GM21529 (cell line): ENCODE results near the gene RGS4.
"Not testable (repeated sequence)": the region's sequence is repeated elsewhere in the genome, so short reads cannot be mapped to it uniquely, and the experiment has no call there.

Source experiments
- ATAC-seq: cut with Tn5 transposase; IDR thresholded peaks from one replicate; pipeline ENCODE4 v1.9.1; 2021; ENCODE audit not compliant: unreplicated experiment

The RGS4 gene

DNA sequence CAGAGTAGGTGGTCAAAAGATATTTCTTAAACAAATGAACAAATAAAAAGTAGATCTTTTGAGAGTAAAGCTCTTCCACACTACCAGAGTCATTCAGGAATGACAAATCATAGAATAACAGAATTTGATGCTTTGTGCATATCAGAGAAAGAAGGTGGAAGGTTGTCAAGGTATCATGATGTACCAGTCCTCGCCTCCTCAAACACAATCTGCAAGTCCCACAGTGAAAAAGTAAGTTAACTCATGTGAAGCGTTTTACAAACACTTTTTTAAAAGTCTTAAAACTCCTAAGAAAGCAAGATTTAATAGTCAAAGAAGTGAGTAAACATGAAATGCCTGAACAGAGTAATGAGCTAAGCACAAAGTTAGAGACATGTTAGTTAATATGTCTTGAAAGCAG is 2.5 kb upstream of the RGS4 start:
- no peak for ATAC-seq

DNA sequence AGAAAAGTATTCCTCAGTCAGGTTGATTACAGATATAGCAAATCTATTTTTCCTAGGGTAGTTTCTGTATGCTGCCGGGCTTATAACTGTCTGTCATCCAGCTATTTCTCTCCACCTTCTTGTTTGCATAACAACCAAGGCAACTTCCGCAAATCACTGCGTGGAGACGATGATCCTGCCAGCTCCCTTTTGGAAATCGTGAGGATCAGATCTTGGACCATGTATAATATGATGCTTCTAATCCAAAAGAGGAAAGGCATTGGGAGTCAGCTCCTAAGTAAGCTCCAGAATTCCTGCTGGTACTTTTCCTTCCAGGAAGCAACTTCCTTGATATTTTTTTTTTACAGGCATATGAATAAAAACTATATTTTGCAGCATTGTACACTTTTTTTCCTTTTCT is 445 bp upstream of the RGS4 start:
- no peak for ATAC-seq

DNA sequence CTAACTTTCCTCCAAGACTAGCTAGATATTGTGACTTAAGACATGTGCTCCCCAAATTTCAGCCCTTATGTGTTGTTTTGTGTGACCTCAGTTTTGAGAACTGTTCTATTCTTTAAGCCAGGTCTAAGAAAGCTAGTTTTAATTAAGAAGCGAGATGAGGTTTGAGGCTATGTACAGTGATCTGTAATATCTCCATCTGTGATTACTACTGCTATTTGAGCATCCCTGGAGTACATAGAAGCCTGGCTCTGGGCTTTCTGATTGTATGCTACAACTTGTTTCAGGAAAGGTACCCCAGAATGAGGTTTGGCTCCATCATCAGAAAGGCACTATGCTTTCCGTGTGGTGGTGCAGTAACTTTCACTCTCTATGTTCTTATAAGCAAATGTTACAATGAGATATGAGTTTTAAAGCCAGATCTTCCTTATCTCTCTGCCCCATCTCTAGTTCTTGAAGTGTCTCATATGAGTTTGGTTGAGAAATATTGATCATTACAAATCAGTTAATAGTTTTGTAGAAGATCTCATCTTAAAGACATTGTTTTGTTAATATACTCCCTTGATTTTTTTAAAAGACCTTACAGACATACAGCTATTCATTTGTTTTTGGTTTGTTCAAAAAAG is 605 bp downstream of the RGS4 start:
- no peak for ATAC-seq

DNA sequence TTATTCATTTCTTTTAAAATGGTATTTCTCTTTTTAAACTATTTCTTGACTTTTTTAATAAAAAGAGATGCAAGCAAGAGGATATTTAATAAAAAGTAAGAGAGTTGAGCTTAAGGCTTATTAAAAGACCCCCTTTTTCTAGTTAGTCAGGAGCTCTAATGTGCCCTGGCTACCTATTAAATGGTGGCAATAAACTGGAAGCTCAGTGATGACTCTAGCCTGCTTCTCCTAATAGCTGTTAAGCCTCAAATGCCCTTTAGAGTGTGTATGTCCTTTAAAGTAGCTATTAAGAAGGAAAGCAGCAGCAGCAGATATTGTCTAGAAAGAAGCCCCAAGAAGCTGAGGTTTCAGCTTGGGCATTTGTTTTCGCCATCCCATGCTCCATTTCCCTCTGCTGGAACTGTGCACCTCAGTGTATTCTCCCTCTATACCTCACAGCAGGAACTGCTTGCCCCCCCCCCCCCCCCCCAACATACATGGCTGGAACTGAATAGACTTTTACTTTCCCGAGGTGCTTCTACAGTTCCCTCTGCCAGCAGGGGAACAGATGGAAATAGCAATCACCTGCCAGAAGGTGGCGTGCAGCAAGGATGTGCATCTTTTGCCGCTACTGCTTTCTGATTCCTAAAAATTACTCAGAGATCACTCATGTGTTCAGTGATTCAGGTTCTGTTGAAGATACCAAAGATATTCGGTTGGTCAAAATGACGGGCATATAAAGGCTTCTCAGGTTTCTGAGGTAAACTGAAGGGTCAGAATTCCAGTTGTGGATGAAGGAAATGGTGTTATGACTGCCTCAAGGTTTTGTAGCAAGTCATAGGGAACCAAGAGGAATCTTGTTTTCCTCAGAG is 2.5 kb downstream of the RGS4 start:
- no peak for ATAC-seq

DNA sequence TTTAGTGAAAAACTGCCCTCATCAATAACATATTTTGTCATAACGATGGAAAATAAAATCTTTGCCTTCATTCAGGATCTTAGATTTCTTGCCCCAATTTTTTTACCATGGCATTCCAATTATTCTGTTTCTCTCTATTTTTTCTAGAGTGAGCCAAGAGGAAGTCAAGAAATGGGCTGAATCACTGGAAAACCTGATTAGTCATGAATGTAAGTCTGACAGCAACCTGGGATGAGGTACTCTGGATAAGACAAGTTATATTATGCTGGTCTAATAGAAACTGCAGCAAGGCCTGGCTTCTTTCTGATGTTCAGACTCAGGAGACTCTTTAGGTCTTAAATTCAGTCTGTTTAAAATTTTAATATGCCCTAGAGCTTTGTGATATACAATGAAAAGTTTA is 3.5 kb downstream of the RGS4 start:
- no peak for ATAC-seq

DNA sequence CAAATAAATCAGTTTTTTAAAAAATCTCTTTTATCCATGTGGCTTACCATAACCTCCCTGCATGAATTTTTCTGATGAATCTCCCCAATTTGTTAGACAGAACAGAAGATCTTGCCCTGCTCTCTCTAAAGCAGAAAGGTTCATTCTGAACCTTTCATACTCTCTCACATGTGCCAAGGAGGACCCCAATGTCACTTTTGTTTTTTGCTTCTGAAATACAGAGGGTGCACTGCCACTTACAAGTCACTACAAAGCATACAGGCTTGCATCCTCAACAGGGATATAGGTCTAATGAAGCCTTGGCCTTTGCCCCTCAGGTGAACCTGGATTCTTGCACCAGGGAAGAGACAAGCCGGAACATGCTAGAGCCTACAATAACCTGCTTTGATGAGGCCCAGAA is 4.8 kb downstream of the RGS4 start:
- ATAC-seq = no peak

DNA sequence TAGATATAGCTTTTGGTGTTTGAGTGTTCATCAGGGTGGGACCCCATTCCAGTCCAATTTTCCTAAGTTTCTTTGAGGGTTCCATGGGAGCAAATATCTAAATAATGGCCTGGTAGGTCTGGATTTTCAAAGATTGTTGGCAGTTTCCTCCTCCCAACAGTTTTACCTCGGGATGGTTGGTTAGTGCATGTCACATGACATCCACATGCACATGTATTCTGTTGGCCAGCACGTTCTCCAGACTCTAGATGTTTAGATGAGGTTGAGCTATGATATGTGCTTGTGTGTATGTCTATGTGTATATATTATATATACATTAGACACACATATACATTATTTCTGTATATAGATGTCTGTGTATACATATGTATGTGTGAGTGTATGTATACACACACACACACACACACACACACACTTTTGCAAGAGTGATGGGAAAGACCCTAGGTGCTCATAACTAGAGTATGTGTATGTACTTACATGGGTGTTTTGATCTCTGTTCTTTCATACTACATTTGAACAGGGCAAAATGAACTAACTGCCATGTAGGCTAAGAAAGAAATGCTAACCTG is 5.6 kb downstream of the RGS4 start:
- ATAC-seq = no peak

DNA sequence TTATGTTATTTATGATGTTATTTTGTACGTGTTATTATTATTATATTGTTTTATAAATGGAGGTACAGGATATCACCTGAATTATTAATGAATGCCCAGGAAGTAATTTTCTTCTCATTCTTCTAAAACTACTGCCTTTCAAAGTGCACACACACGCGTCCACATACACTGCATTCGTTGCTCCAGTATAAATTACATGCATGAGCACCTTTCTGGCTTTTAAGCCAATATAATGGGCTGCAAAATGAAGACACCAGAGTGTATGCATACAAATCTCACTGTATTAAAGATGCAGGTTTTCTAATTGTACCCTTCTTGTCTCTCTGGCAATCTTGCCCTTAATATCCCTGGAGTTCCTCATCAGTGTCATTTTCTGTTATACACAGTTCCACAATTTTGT is 6.9 kb downstream of the RGS4 start:
- no peak for ATAC-seq

DNA sequence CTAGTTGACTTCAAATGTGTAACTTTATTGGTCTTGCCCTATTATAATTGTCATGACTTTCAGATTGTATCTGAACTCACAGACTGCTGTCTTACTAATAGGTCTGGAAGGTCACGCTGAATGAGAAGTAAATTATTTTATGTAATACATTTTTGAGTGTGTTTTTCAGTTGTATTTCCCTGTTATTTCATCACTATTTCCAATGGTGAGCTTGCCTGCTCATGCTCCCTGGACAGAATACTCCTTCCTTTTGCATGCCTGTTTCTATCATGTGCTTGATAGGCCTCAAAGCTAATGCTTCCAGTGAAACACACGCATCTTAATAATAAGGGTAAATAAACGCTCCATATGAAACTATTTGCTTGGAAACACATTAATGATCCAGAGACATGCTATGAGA is 7.3 kb downstream of the RGS4 start:
- no peak for ATAC-seq

DNA sequence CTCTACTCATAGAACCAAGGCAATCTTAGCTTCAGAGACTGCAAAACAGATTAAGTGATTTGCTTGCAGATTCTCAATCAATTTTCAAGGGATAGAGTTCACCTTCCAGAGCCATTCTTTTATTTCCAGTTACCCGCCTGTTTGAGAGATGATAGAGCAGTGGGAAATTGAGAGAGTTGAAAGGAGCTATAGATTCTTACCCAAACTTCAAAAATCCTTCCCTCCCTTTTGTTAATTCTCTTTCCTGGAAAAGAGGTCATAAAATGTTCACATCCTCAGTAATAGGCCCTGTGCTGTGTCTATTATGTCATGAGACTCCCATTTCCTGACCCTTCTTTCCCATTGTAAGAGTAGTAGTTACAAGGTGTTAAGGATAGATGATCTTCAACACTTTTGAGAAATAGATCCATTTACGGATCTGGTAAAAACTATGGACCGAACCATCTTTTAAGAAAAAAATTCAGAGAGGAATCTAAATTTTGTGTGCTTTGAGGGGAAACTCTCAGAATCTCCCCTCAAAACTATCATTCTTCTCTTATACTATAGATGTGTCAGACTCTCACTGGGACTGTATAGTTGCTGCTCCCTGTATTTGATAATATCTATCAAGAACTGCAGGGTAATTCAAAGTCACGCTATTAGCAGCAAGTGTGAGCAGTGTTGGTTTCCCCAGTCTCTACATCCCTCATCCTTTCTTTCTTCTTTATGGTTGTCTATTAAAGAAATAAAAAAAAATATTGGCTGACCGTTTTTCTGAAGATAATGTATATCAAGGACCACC is 8.0 kb downstream of the RGS4 start:
- no peak for ATAC-seq

DNA sequence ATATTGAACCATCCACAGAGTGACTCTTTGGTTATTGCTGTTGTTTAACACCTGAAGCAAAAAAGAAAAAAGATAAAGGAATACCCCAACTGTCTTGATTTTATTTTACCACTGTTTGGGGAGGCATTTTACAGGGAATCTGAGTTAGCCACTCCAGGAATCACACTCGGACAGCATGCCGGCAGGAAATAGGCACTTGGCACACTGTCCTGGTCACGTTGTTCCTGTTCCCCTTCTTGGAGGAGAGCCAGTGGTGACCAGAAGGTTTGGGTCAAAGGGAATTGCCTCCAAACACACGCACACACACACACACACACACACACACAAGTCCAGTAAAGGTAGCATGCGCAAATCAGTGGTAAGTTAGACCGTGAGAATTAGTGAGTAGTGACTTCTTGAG is 13.8 kb downstream of the RGS4 start:
- no peak for ATAC-seq

DNA sequence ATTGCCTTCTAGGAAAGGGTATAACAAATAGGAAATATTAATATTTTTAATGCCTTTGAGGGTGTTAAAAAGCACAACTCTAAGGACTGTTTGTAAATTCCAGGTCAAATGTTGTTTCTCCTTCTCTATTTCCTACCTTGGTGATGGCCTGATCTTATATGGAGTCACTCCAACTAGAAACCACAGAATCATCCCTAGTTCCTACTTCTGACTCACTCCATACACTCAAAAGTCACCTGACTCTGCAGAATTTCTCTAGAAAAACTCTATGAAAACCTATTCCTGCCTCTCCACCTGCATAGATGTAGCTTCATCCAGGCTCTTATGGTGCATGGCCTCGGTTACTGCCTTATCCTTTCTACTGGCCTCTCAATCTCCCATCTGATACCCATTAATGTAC is 14.5 kb downstream of the RGS4 start:
- no peak for ATAC-seq

DNA sequence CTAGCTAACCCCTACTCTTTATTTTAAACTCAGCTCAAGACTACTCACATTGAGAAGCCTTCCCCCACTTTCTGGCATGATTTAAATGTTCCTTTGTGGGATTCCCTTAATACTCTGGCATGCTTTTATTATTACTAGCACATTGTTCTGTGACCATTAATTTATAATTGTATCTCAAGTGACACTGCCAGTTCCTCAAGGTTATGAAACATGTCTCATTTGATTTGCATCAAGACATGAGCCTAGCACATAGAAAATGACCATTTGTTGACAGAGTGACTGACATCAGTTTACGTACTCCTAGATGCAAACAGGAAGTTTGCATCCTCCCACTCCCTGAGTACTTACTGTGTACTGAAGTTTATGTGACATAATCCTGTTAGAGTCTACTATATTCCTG is 15.2 kb downstream of the RGS4 start:
- no peak for ATAC-seq

DNA sequence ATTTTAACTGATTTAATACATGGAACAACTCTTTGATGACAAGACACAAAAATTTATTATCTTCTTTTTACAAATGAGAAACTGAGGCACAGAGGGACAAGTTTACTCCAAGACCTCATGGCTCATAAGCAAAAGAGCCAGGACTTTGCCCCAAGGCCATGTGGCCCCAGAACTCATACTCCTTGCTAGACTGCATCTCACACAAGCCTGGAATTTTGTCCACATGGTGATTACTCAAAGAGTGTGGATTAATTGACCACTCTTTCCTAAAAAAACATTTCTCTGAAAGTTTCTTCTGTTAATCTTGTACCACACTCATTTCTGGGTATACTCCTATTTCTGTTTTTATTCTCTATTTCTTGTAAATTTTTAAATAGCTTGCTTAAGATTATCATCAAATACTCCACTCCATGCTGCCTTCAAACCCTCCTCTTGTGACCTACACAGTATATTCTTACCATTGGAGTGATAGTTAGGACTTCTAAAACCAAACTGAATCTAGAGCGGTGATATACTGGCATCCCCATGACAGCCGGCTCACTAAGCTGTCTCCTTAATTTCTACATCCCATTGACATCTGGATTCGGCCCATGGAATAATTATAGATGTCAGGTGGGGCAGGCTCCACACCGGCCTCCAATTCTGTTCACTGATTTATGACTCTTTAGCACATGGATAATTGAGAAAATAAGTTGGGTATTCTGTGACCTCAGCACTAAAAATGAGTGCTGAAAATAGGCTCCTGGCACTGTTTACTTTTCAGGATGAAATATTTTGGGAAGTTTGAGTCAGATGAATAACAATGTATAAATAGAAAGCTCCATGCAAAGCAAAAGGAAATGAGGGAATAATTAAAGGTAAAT is 16.1 kb downstream of the RGS4 start:
- ATAC-seq = no peak

DNA sequence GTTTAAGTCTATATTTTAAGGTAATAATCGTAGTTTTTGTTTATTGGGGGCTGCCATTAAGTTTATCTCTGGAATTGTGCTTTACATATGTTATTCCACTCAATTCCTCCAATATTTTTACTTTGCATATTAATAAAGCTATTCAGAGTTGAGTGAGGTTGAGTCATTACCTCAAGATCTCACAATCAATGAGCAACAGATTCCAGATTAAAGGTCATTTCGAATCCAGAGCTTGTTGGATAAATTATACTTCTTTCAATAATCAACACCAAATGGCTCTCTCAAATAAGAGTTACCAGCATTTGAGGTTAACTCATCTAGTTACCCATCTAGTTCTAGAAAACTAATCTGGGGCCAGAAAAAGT is 16.7 kb downstream of the RGS4 start:
- no peak for ATAC-seq

DNA sequence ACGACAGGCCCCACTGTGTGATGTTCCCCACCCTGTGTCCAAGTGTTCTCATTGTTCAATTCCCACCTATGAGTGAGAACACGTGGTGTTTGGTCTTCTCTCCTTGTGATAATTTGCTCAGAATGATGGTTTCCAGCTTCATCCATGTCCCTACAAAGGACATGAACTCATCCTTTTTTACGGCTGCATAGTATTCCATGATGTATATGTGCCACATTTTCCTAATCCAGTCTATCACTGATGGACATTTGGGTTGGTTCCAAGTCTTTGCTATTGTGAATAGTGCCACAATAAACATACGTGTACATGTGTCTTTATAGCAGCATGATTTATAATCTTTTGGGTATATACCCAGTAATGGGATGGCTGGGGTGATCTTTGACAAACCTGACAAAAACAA is 20.0 kb downstream of the RGS4 start:
- not testable (repeated sequence) for ATAC-seq

DNA sequence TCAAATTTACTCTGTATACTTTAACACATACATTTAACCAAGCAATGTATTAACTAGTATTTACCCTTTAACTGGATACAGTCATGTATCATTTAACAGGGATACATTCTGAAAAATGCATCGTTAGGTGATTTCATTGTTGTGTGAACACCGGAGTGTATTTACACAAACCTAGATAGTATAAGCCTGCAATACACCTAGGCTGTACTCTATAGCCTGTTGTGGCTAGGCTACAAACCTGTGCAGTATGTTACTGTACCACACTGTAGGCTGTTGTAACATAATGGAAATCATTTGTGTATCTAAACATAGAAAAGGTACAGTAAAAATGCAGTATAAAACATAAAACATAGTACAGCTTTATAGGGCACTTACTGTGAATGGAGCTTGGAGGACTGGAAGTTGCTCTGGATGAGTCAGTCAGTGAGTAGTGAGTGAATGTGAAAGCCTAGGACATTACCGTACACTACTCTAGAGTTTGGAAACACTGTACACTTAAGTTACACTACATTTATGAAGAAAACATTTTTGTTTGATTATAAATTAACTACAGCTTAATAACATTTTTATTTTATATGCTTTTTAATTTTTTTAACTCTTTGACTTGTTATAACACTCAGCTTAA is 21.3 kb downstream of the RGS4 start:
- no peak for ATAC-seq

DNA sequence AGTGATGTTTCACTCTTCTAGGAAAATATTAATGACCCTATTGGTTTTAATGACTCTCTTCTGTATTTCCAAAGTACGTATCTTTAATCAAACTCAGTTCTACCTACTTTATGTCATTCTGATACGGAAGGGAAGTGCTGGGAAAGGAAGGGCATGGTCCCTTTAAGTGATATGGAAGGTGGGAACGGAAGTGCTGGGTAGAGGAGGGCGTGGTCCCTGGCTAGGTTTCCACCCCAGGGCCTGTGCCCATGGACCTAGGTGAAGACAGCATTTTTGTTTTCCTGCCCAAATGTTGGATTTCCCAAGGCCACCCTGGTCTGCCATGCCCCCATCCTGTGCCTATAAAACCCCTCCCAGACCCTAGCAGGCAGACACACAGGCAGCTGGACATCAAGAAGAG is 24.0 kb downstream of the RGS4 start:
- no peak for ATAC-seq

DNA sequence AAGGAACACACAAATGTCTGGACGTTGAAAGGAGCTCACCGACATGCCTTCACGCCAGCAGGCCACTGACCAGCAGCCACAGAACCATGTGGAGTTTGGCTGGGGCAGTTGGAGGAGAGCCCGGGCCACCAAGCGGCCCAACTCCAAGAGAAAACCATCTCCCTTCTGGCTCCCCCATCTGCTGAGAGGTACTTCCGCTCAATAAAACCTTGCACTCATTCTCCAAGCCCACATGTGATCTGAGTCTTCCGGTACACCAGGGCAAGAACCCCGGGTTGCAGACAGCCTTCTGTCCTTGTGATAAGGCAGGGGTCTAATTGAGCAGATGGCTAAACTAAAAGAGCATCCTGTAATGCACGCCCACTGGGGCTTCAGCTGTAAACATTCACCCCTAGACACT is 24.4 kb downstream of the RGS4 start:
- no peak for ATAC-seq

DNA sequence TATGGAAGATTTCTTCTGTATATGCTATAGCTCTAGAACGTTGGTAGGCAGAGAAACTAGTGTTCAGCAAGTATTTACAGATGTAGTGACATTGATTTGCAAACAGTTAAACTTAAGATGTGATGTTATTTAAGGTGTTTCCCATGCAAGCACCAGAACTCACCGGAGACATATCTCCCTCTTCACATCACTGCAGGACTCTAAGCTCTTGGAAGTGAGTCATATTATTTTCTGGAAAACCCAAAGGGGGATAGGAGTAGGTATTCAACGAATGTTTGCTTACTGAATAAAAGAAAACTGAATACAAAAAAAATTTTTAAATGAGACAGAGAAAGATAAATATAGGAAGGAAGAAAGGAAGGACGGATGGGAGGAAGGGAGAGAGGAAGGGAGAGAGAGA is 25.0 kb downstream of the RGS4 start:
- no peak for ATAC-seq
